ENCODE measurements around the gene B4GALT3. TPM values are rescaled to one million over a fixed set of nuclear protein-coding genes. Genes with fewer than 3 reads are reported as not detected.

The B4GALT3 gene
- total and polyA plus RNA-seq, 9 of the 15 experiments (the other 6 are each of a cell fraction or from before 2014, with no cell fraction given), result 31.2 to 103 (median 46.1) TPM

DNA sequence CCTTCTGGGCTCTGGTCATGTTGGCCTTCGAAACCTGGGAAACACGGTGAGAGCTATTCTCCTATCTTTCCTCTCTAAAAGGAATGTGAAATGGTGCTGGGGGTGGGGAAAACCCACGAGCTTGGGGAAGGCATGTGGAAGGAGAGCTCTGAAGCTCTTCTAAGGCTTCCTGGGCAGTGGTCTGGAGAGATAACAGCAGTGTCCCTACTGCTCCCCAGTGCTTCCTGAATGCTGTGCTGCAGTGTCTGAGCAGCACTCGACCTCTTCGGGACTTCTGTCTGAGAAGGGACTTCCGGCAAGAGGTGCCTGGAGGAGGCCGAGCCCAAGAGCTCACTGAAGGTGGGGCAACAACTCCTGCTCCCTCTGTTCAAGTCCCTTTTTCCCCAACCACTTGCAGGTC, 15.3 kb downstream of the B4GALT3 start (continued):
- TF ChIP-seq TAF7 (tag; IDR thresholded peaks at IDR 0.05) (no peak), E2F3 (CRISPR knock-in tag; IDR thresholded peaks at IDR 0.05) (no peak), KDM1A (IDR thresholded peaks at IDR 0.05) (no peak), IFI16 (CRISPR knock-in tag; IDR thresholded peaks at IDR 0.05) (no peak), SAFB (IDR thresholded peaks at IDR 0.05; ENCODE audit: borderline replicate concordance, low read depth, low read length) (no peak), HMG20A (CRISPR knock-in tag; conservative IDR thresholded peaks at IDR 0.05) (no peak), NCOA6 (IDR thresholded peaks at IDR 0.05) (no peak), ZNF23 (CRISPR knock-in tag; IDR thresholded peaks at IDR 0.05) (no peak), ZNF583 (CRISPR knock-in tag; IDR thresholded peaks at IDR 0.05) (0 out of 2 replicates have a peak, but pooled peaks have one; percentile 28), CHD4 (IDR thresholded peaks at IDR 0.05; ENCODE audit: insufficient read depth, insufficient replicate concordance, low read depth, low read length, poor library complexity, severe bottlenecking) (no peak), CEBPB (tag; IDR thresholded peaks at IDR 0.05) (no peak), ARID1B (IDR thresholded peaks at IDR 0.05) (peak; percentile 67), ETS2 (tag; IDR thresholded peaks at IDR 0.05; ENCODE audit: borderline replicate concordance, poor library complexity, severe bottlenecking) (no peak), CCAR2 (IDR thresholded peaks at IDR 0.05; ENCODE audit: low read depth, low read length) (no peak), ZBTB7A (IDR thresholded peaks at IDR 0.05; ENCODE audit: borderline replicate concordance, control insufficient read depth, low read depth, low read length) (no peak; the same call in 1 of the 2 replicates), NFIX (CRISPR knock-in tag; IDR thresholded peaks at IDR 0.05; ENCODE audit: low read depth) (no peak), YBX1 (IDR thresholded peaks at IDR 0.05) (no peak), DACH1 (IDR thresholded peaks at IDR 0.05; ENCODE audit: partially characterized antibody) (no peak), ZNF780A (CRISPR knock-in tag; IDR thresholded peaks at IDR 0.05) (no peak)
- TF ChIP-seq, protein P1, sequence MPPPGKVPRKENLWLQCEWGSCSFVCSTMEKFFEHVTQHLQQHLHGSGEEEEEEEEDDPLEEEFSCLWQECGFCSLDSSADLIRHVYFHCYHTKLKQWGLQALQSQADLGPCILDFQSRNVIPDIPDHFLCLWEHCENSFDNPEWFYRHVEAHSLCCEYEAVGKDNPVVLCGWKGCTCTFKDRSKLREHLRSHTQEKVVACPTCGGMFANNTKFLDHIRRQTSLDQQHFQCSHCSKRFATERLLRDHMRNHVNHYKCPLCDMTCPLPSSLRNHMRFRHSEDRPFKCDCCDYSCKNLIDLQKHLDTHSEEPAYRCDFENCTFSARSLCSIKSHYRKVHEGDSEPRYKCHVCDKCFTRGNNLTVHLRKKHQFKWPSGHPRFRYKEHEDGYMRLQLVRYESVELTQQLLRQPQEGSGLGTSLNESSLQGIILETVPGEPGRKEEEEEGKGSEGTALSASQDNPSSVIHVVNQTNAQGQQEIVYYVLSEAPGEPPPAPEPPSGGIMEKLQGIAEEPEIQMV (tag; conservative IDR thresholded peaks at IDR 0.05; ENCODE audit: low read depth), result no peak
- TF ChIP-seq, protein P2, sequence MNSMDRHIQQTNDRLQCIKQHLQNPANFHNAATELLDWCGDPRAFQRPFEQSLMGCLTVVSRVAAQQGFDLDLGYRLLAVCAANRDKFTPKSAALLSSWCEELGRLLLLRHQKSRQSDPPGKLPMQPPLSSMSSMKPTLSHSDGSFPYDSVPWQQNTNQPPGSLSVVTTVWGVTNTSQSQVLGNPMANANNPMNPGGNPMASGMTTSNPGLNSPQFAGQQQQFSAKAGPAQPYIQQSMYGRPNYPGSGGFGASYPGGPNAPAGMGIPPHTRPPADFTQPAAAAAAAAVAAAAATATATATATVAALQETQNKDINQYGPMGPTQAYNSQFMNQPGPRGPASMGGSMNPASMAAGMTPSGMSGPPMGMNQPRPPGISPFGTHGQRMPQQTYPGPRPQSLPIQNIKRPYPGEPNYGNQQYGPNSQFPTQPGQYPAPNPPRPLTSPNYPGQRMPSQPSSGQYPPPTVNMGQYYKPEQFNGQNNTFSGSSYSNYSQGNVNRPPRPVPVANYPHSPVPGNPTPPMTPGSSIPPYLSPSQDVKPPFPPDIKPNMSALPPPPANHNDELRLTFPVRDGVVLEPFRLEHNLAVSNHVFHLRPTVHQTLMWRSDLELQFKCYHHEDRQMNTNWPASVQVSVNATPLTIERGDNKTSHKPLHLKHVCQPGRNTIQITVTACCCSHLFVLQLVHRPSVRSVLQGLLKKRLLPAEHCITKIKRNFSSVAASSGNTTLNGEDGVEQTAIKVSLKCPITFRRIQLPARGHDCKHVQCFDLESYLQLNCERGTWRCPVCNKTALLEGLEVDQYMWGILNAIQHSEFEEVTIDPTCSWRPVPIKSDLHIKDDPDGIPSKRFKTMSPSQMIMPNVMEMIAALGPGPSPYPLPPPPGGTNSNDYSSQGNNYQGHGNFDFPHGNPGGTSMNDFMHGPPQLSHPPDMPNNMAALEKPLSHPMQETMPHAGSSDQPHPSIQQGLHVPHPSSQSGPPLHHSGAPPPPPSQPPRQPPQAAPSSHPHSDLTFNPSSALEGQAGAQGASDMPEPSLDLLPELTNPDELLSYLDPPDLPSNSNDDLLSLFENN (IDR thresholded peaks at IDR 0.05; ENCODE audit: low read depth in 2 of 2, low read length in 2 of 2), result no peak

Data from K562 (cell line).